ENCODE data around the gene RPP25.
"Not testable (repeated sequence)": the region's sequence is repeated elsewhere in the genome, so short reads cannot be mapped to it uniquely, and the experiment has no call there.

Gene RPP25

GRCh38 chr15:74954515-74954914 lies 2.1 kb downstream of the RPP25 start:
- no peak overlapping the region for H3K4me3 ChIP-seq (ENCODE audit: low read length)
- DNase-seq (ENCODE audit: low read depth) = no peak
- TF ChIP-seq CTCF (conservative IDR thresholded peaks at IDR 0.05; ENCODE audit: low read length) = no peak

- TF ChIP-seq CTCF (conservative IDR thresholded peaks at IDR 0.05; ENCODE audit: low read length) = no peak
- no peak overlapping the region for H3K4me3 ChIP-seq (ENCODE audit: low read length)
- no peak for DNase-seq (ENCODE audit: low read depth)
These were observed 5.6 kb downstream of the RPP25 start for GRCh38 chr15:74951006-74951405.

GRCh38 chr15:74950078-74950908 lies 6.3 kb downstream of the RPP25 start:
- peak; percentile 64 for DNase-seq (ENCODE audit: low read depth)
- no peak overlapping the region for H3K4me3 ChIP-seq (ENCODE audit: low read length)
- peak; percentile 99 for TF ChIP-seq CTCF (conservative IDR thresholded peaks at IDR 0.05; ENCODE audit: low read length)

GRCh38 chr15:74937590-74938371 lies 18.8 kb downstream of the RPP25 start, which contains the start of gene COX5A:
COX5A (minus strand) TSS chr15:74938073; CDS start chr15:74938014, 59 bp downstream.
- H3K4me3 ChIP-seq (ENCODE audit: low read length) = peak within 1 kb of the TSS; percentile 78
- peak; percentile 97 for DNase-seq (ENCODE audit: low read depth)
- no peak for TF ChIP-seq CTCF (conservative IDR thresholded peaks at IDR 0.05; ENCODE audit: low read length)

- TF ChIP-seq CTCF (conservative IDR thresholded peaks at IDR 0.05; ENCODE audit: low read length) = no peak
- peak overlapping the region; percentile 78 for H3K4me3 ChIP-seq (ENCODE audit: low read length)
- no peak for DNase-seq (ENCODE audit: low read depth)
These were observed 19.3 kb downstream of the RPP25 start for GRCh38 chr15:74937272-74937589.

GRCh38 chr15:74935193-74935592 lies 21.4 kb downstream of the RPP25 start:
- not testable (repeated sequence) for H3K4me3 ChIP-seq (ENCODE audit: low read length)

GRCh38 chr15:74933573-74933972 lies 23.0 kb downstream of the RPP25 start:
- no peak overlapping the region for H3K4me3 ChIP-seq (ENCODE audit: low read length)
- DNase-seq (ENCODE audit: low read depth) = no peak

More at GRCh38 chr15:74935193-74935592, 21.4 kb downstream of the RPP25 start:
- not testable (repeated sequence) for DNase-seq (ENCODE audit: low read depth)

More at GRCh38 chr15:74933573-74933972, 23.0 kb downstream of the RPP25 start:
- no peak for TF ChIP-seq CTCF (conservative IDR thresholded peaks at IDR 0.05; ENCODE audit: low read length)
